GM12878 (cell line): ENCODE results near the gene SAP130.

Experiments used
- BACH1 ChIP-seq: fragments of 450-650 bp; IDR thresholded peaks from 2 replicates; pipeline ENCODE4 v1.6.1; 2017; ENCODE audit warnings: mild to moderate bottlenecking, borderline replicate concordance
- BCLAF1 ChIP-seq: fragments of 450-650 bp; IDR thresholded peaks from 2 replicates; pipeline ENCODE4 v1.6.1; 2017; ENCODE audit warnings: antibody characterized with exemption, mild to moderate bottlenecking, moderate library complexity
- CBX3 ChIP-seq: fragments of 200-600 bp; sonication (generic); IDR thresholded peaks from 2 replicates; pipeline ENCODE4 v1.6.1; 2016; ENCODE audit warnings: low read depth, borderline replicate concordance
- EZH2 ChIP-seq: IDR thresholded peaks from 2 replicates; pipeline ENCODE4 v1.6.1; 2012; ENCODE audit warnings: low read depth, mild to moderate bottlenecking, control low read depth, inconsistent platforms, low read length, borderline replicate concordance; ENCODE audit not compliant: control insufficient read depth
- HCFC1 ChIP-seq: fragments of 150-350 bp; IDR thresholded peaks from 2 replicates; pipeline ENCODE4 v1.6.1; 2014; ENCODE audit warnings: low read length
- MTA2 ChIP-seq: fragments of 450-650 bp; IDR thresholded peaks from 2 replicates; pipeline ENCODE4 v1.6.1; 2016; ENCODE audit warnings: low read depth, mild to moderate bottlenecking, moderate library complexity
- NR2F1 ChIP-seq: fragments of 450-650 bp; conservative IDR thresholded peaks from 2 replicates; pipeline ENCODE4 v1.6.1; 2017; ENCODE audit warnings: mild to moderate bottlenecking
- POLR2A ChIP-seq: IDR thresholded peaks from 2 replicates; pipeline ENCODE4 v1.6.1; 2011; ENCODE audit warnings: low read depth, mild to moderate bottlenecking, low read length
- POLR2AphosphoS5 ChIP-seq: IDR thresholded peaks from 2 replicates; pipeline ENCODE4 v1.6.1; 2011; ENCODE audit warnings: mild to moderate bottlenecking, low read length, inconsistent platforms
- SKIL ChIP-seq: fragments of 450-650 bp; IDR thresholded peaks from 2 replicates; pipeline ENCODE4 v1.6.1; 2017; ENCODE audit warnings: mild to moderate bottlenecking, low read depth, inconsistent platforms; ENCODE audit not compliant: poor library complexity, severe bottlenecking
- TF ChIP-seq, protein P1 (sequence below): IDR thresholded peaks from 2 replicates; pipeline ENCODE4 v1.6.1; 2012; ENCODE audit warnings: low read depth, low read length, improper control_type of control experiment
- TF ChIP-seq, protein P2 (sequence below): fragments of 450-650 bp; IDR thresholded peaks from 2 replicates; pipeline ENCODE4 v1.6.1; 2017; ENCODE audit warnings: mild to moderate bottlenecking
- TF ChIP-seq, protein P3 (sequence below), 3 experiments: IDR thresholded peaks in 2 of 3; conservative IDR thresholded peaks in 1 of 3; 2 replicates each; pipeline ENCODE4 v1.5.1; 2011; ENCODE audit warnings: low read depth in 3 of 3, low read length in 3 of 3, mild to moderate bottlenecking in 3 of 3, control low read depth in 2 of 3, moderate library complexity in 2 of 3, inconsistent platforms in 1 of 3, mixed read lengths in 1 of 3; ENCODE audit not compliant: control insufficient read depth in 2 of 3, insufficient read depth in 1 of 3; ENCODE audit errors: extremely low read depth in 1 of 3

- TF ChIP-seq BCLAF1 = no peak
- TF ChIP-seq EZH2 = no peak
- no peak for TF ChIP-seq POLR2A
- TF ChIP-seq, protein P1, sequence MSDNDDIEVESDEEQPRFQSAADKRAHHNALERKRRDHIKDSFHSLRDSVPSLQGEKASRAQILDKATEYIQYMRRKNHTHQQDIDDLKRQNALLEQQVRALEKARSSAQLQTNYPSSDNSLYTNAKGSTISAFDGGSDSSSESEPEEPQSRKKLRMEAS = no peak
- TF ChIP-seq, protein P2, sequence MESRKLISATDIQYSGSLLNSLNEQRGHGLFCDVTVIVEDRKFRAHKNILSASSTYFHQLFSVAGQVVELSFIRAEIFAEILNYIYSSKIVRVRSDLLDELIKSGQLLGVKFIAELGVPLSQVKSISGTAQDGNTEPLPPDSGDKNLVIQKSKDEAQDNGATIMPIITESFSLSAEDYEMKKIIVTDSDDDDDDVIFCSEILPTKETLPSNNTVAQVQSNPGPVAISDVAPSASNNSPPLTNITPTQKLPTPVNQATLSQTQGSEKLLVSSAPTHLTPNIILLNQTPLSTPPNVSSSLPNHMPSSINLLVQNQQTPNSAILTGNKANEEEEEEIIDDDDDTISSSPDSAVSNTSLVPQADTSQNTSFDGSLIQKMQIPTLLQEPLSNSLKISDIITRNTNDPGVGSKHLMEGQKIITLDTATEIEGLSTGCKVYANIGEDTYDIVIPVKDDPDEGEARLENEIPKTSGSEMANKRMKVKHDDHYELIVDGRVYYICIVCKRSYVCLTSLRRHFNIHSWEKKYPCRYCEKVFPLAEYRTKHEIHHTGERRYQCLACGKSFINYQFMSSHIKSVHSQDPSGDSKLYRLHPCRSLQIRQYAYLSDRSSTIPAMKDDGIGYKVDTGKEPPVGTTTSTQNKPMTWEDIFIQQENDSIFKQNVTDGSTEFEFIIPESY = no peak
- TF ChIP-seq, protein P3, sequence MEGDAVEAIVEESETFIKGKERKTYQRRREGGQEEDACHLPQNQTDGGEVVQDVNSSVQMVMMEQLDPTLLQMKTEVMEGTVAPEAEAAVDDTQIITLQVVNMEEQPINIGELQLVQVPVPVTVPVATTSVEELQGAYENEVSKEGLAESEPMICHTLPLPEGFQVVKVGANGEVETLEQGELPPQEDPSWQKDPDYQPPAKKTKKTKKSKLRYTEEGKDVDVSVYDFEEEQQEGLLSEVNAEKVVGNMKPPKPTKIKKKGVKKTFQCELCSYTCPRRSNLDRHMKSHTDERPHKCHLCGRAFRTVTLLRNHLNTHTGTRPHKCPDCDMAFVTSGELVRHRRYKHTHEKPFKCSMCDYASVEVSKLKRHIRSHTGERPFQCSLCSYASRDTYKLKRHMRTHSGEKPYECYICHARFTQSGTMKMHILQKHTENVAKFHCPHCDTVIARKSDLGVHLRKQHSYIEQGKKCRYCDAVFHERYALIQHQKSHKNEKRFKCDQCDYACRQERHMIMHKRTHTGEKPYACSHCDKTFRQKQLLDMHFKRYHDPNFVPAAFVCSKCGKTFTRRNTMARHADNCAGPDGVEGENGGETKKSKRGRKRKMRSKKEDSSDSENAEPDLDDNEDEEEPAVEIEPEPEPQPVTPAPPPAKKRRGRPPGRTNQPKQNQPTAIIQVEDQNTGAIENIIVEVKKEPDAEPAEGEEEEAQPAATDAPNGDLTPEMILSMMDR (IDR thresholded peaks at IDR 0.05 in 2 of 3, conservative IDR thresholded peaks at IDR 0.05 in 1 of 3; ENCODE audit: control insufficient read depth in 2 of 3, extremely low read depth in 1 of 3, insufficient read depth in 1 of 3, low read depth in 3 of 3, low read length in 3 of 3) = no peak
- TF ChIP-seq MTA2 = no peak
- no peak for TF ChIP-seq CBX3
- no peak for TF ChIP-seq POLR2AphosphoS5
- no peak for TF ChIP-seq NR2F1
- TF ChIP-seq SKIL = no peak
- no peak for TF ChIP-seq HCFC1
- no peak for TF ChIP-seq BACH1
These were observed 136.0 kb downstream of the SAP130 start for GRCh38 chr2:127891811-127892210.
